HepG2 (cell line): ENCODE measurements around the gene CDK15. TPM values are rescaled to one million over a fixed set of nuclear protein-coding genes. Genes with fewer than 3 reads are reported as not detected.
A peak's percentile ranks its signal among the peaks of the same experiment; 100 is the strongest.

Experiments
- CC2D1A ChIP-seq: sonication (generic); formaldehyde crosslinking; IDR thresholded peaks from 2 replicates; pipeline ENCODE4 v1.8.1; 2023; ENCODE audit warnings: mild to moderate bottlenecking, missing genetic modification reagents
- DNMT1 ChIP-seq: sonication (generic); formaldehyde crosslinking; IDR thresholded peaks from 2 replicates; pipeline ENCODE4 v1.5.1; 2020; ENCODE audit warnings: mild to moderate bottlenecking, missing genetic modification reagents
- ELF3 ChIP-seq: IDR thresholded peaks from 2 replicates; pipeline ENCODE4 v1.6.1; 2016; ENCODE audit warnings: missing genetic modification reagents, missing compliant biosample characterization
- FOXK1 ChIP-seq: sonication (generic); formaldehyde crosslinking; IDR thresholded peaks from 2 replicates; pipeline ENCODE4 v1.4.0; 2020; ENCODE audit warnings: low read depth, missing genetic modification reagents, borderline replicate concordance
- GFI1 ChIP-seq: sonication (generic); formaldehyde crosslinking; IDR thresholded peaks from 2 replicates; pipeline ENCODE4 v1.5.0; 2020; ENCODE audit warnings: missing genetic modification reagents, mild to moderate bottlenecking, borderline replicate concordance
- HDAC6 ChIP-seq: fragments of 200-600 bp; sonication (generic); IDR thresholded peaks from 2 replicates; pipeline ENCODE4 v1.7.0; 2017; ENCODE audit warnings: mild to moderate bottlenecking, antibody characterized with exemption, low read length, low read depth
- HOMEZ ChIP-seq: IDR thresholded peaks from 2 replicates; pipeline ENCODE4 v1.6.1; 2016; ENCODE audit warnings: low read depth
- HOXD1 ChIP-seq: sonication (generic); formaldehyde crosslinking; IDR thresholded peaks from 2 replicates; pipeline ENCODE4 v1.5.0; 2020; ENCODE audit warnings: missing genetic modification reagents
- MEF2D ChIP-seq: sonication (generic); formaldehyde crosslinking; IDR thresholded peaks from 2 replicates; pipeline ENCODE4 v1.5.1; 2020; ENCODE audit warnings: mild to moderate bottlenecking, missing genetic modification reagents
- MTA1 ChIP-seq: sonication (generic); formaldehyde crosslinking; IDR thresholded peaks from 2 replicates; pipeline ENCODE4 v1.4.0; 2020; ENCODE audit warnings: missing genetic modification reagents, mild to moderate bottlenecking, borderline replicate concordance
- SETDB1 ChIP-seq: sonication (generic); formaldehyde crosslinking; IDR thresholded peaks from 2 replicates; pipeline ENCODE4 v1.5.1; 2020; ENCODE audit warnings: missing genetic modification reagents, mild to moderate bottlenecking, borderline replicate concordance
- SMYD3 ChIP-seq: sonication (generic); formaldehyde crosslinking; IDR thresholded peaks from 2 replicates; pipeline ENCODE4 v1.8.1; 2023; ENCODE audit warnings: mild to moderate bottlenecking, missing genetic modification reagents
- SNAI1 ChIP-seq: sonication (generic); formaldehyde crosslinking; IDR thresholded peaks from 2 replicates; pipeline ENCODE4 v1.5.0; 2020; ENCODE audit warnings: mild to moderate bottlenecking, missing genetic modification reagents, borderline replicate concordance
- ZBTB14 ChIP-seq: sonication (generic); formaldehyde crosslinking; IDR thresholded peaks from 2 replicates; pipeline ENCODE4 v1.4.0; 2020; ENCODE audit warnings: missing genetic modification reagents
- ZFP36L2 ChIP-seq: sonication (generic); formaldehyde crosslinking; IDR thresholded peaks from 2 replicates; pipeline ENCODE4 v1.4.0; 2020; ENCODE audit warnings: missing genetic modification reagents
- ZNF230 ChIP-seq: sonication (generic); formaldehyde crosslinking; IDR thresholded peaks from 2 replicates; pipeline ENCODE4 v1.4.0; 2020; ENCODE audit warnings: mild to moderate bottlenecking, missing genetic modification reagents
- ZNF264 ChIP-seq: sonication (generic); formaldehyde crosslinking; IDR thresholded peaks from 2 replicates; pipeline ENCODE4 v1.4.0; 2020; ENCODE audit warnings: missing genetic modification reagents
- ZNF512 ChIP-seq: sonication (generic); formaldehyde crosslinking; IDR thresholded peaks from 2 replicates; pipeline ENCODE4 v1.4.0; 2020; ENCODE audit warnings: mild to moderate bottlenecking, missing genetic modification reagents
- ZNF607 ChIP-seq: sonication (generic); formaldehyde crosslinking; IDR thresholded peaks from 2 replicates; pipeline ENCODE4 v1.5.1; 2020; ENCODE audit warnings: missing genetic modification reagents, mild to moderate bottlenecking, borderline replicate concordance
- ZNF614 ChIP-seq: IDR thresholded peaks from 2 replicates; pipeline ENCODE4 v1.6.1; 2018; ENCODE audit warnings: missing biosample characterization, missing genetic modification reagents, inconsistent platforms, borderline replicate concordance
- ZNF781 ChIP-seq: sonication (generic); formaldehyde crosslinking; IDR thresholded peaks from 2 replicates; pipeline ENCODE4 v1.5.1; 2020; ENCODE audit warnings: borderline replicate concordance, mild to moderate bottlenecking, missing genetic modification reagents; ENCODE audit errors: not compliant biosample characterization
- polyA plus RNA-seq, 8 experiments: library from polyadenylated mRNA; depleted of rRNA in 3 of 8; stranded (reverse) in 7 of 8; unstranded in 1 of 8; fragments of >200 nt; fragmentation: Illumina TruSeq in 4 of 8; extraction: Trizol in 4 of 8; gene quantifications; 2 replicates each; pipeline versions ENCODE4 v1.2.1 to v1.2.3, GENCODE V29; 2011 to 2016; ENCODE audit warnings: low read depth in 4 of 8, missing spikeins in 1 of 8, mixed read lengths in 1 of 8; ENCODE audit not compliant: insufficient read depth in 1 of 8
- total RNA-seq, 5 experiments: library from RNA; depleted of rRNA; stranded (reverse); fragments of >200 nt; fragmentation: Illumina TruSeq; extraction: Trizol; gene quantifications; 2 replicates each; pipeline ENCODE4 v1.2.3, GENCODE V29; 2016; ENCODE audit warnings: low read depth in 1 of 5
- TF ChIP-seq, protein P1 (sequence below): sonication (generic); formaldehyde crosslinking; IDR thresholded peaks from 2 replicates; pipeline ENCODE4 v1.4.0; 2020; ENCODE audit warnings: missing genetic modification reagents
- TF ChIP-seq, protein P2 (sequence below): sonication (generic); formaldehyde crosslinking; conservative IDR thresholded peaks from 2 replicates; pipeline ENCODE4 v1.8.0; 2022; ENCODE audit warnings: low read depth, missing genetic modification reagents

Gene CDK15
- total and polyA plus RNA-seq, 2 of the 13 experiments (the other 11 are each of a cell fraction or from before 2014, with no cell fraction given) = not detected

- TF ChIP-seq SNAI1 (CRISPR knock-in tag) (peak; percentile 77; the same call in 1 of the 2 replicates), ZNF781 (CRISPR knock-in tag) (peak; percentile 63), MTA1 (CRISPR knock-in tag) (peak; percentile 94), MEF2D (CRISPR knock-in tag) (peak; percentile 87), HOMEZ (CRISPR knock-in tag) (peak; percentile 100), ZBTB14 (CRISPR knock-in tag) (0 out of 2 replicates have a peak, but pooled peaks have one; percentile 44), ZNF230 (CRISPR knock-in tag) (peak; percentile 89; the same call in 1 of the 2 replicates), FOXK1 (CRISPR knock-in tag) (peak; percentile 68; the same call in 1 of the 2 replicates), ELF3 (peak; percentile 76; the same call in 1 of the 2 replicates), ZFP36L2 (CRISPR knock-in tag) (no peak), SETDB1 (CRISPR knock-in tag) (no peak), ZNF614 (CRISPR knock-in tag) (peak; percentile 79), ZNF264 (CRISPR knock-in tag) (0 out of 2 replicates have a peak, but pooled peaks have one; percentile 11), HOXD1 (CRISPR knock-in tag) (peak; percentile 71; the same call in 1 of the 2 replicates), ZNF607 (CRISPR knock-in tag) (peak; percentile 93), SMYD3 (CRISPR knock-in tag) (0 out of 2 replicates have a peak, but pooled peaks have one; percentile 72), DNMT1 (CRISPR knock-in tag) (no peak), ZNF512 (CRISPR knock-in tag) (no peak), CC2D1A (CRISPR knock-in tag) (no peak), HDAC6 (no peak), GFI1 (CRISPR knock-in tag) (peak; percentile 72; the same call in 1 of the 2 replicates)
- TF ChIP-seq, protein P1, sequence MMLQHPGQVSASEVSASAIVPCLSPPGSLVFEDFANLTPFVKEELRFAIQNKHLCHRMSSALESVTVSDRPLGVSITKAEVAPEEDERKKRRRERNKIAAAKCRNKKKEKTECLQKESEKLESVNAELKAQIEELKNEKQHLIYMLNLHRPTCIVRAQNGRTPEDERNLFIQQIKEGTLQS (CRISPR knock-in tag) = no peak; the same call in 1 of the 2 replicates
- TF ChIP-seq, protein P2, sequence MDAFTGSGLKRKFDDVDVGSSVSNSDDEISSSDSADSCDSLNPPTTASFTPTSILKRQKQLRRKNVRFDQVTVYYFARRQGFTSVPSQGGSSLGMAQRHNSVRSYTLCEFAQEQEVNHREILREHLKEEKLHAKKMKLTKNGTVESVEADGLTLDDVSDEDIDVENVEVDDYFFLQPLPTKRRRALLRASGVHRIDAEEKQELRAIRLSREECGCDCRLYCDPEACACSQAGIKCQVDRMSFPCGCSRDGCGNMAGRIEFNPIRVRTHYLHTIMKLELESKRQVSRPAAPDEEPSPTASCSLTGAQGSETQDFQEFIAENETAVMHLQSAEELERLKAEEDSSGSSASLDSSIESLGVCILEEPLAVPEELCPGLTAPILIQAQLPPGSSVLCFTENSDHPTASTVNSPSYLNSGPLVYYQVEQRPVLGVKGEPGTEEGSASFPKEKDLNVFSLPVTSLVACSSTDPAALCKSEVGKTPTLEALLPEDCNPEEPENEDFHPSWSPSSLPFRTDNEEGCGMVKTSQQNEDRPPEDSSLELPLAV (CRISPR knock-in tag) = no peak
These were observed 25.5 kb upstream of the CDK15 start, which contains the start of gene ALS2 (continued) for GRCh38 chr2:201780674-201781493.
